ENCODE measurements around the gene VWF.

DNA sequence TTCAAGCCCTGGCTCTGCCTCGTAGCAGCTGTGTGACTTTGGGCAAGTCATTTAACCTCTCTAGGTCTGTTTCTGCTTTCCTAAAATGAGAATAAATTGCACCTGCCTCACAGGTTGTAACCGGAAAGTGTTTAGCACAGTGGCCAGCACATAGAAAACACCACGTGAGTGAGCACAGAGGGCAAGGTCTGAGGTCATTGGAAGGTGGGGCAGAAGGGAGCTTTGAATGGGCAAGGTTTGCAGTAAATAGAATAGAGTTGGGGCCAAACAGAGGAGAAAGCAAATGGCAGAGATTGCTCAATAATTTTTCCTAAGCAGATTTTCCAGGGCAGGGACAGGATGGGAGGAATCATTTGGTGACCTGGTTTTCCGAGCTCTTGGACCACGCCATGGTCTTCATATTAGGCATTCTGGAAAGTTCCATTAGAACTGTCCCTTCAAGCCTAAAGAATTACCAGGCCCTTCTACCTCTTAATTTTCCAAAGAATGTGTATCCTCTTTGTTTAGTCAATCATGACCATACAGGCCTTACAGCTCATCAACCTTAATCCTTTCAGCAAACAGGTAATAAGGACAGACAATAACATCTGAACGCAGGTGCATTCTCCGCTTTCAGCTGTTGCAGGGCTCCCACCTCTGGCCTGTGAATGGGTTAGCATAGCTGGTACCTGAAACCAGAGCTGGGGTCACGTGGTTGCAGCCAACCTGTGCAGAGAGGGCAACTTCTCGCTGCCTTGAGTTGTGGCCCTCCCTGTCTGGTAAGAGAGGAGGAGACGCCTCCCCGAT lies 53.8 kb downstream of the VWF start:
- TF ChIP-seq, protein P1, sequence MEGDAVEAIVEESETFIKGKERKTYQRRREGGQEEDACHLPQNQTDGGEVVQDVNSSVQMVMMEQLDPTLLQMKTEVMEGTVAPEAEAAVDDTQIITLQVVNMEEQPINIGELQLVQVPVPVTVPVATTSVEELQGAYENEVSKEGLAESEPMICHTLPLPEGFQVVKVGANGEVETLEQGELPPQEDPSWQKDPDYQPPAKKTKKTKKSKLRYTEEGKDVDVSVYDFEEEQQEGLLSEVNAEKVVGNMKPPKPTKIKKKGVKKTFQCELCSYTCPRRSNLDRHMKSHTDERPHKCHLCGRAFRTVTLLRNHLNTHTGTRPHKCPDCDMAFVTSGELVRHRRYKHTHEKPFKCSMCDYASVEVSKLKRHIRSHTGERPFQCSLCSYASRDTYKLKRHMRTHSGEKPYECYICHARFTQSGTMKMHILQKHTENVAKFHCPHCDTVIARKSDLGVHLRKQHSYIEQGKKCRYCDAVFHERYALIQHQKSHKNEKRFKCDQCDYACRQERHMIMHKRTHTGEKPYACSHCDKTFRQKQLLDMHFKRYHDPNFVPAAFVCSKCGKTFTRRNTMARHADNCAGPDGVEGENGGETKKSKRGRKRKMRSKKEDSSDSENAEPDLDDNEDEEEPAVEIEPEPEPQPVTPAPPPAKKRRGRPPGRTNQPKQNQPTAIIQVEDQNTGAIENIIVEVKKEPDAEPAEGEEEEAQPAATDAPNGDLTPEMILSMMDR (IDR thresholded peaks at IDR 0.05) = no peak
- TF ChIP-seq POLR2AphosphoS5 (IDR thresholded peaks at IDR 0.05) (peak in 1 of 2 donors; percentile 7), EP300 (IDR thresholded peaks at IDR 0.05) (no peak), POLR2A (IDR thresholded peaks at IDR 0.05; ENCODE audit: low read depth) (no peak)
